OCI-LY1 (cell line): ENCODE results near the gene IRAG1.

Experiments used
- CTCF ChIP-seq: fragments of 200-600 bp; sonication (generic), shearing (Covaris generic); IDR thresholded peaks from 2 replicates; pipeline ENCODE4 v1.5.1; 2017; ENCODE audit warnings: mild to moderate bottlenecking, antibody characterized with exemption, low read length, moderate library complexity, mixed read lengths
- EZH2 ChIP-seq: fragments of 200-600 bp; sonication (generic), shearing (Covaris generic); IDR thresholded peaks from 2 replicates; pipeline ENCODE4 v1.8.0; 2017; ENCODE audit warnings: borderline replicate concordance, mixed run types, mild to moderate bottlenecking, antibody characterized with exemption, low read length, moderate library complexity, mixed read lengths

DNA sequence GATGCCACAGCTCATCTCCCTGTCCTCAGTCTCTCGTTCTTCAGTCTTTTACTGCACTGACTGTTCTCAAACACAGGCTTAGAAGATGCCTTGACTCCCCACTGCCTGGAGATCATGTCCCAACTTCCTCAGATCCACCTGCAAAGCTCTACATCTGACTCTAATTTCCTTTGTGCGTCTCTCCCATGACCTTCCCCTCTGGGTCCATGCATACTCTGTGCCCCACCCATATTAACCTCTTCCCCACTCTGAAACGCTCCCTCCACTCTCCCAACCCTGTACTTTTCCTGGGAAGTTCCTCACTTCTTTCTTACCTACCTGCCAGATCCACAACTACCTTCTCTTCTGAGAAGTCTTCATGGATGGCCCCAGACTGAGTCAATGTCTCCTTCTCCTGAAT lies 16.6 kb downstream of the IRAG1 start:
- TF ChIP-seq CTCF (no peak), EZH2 (no peak)
